ES-I3 (cell line): ENCODE results near the gene UNC80.

Experiments
- H3K36me3 ChIP-seq: 2 replicates; pipeline ENCODE4 v1.6.1; 2013; ENCODE audit warnings: mild to moderate bottlenecking, low read length, control low read depth, moderate library complexity; ENCODE audit not compliant: insufficient read depth
- H3K4me1 ChIP-seq: 2 replicates; pipeline ENCODE4 v1.6.1; 2013; ENCODE audit warnings: mild to moderate bottlenecking, control low read depth, low read length; ENCODE audit not compliant: insufficient read depth
- H3K9ac ChIP-seq: 2 replicates; pipeline ENCODE4 v1.6.1; 2013; ENCODE audit warnings: low read depth, mild to moderate bottlenecking, low read length, moderate library complexity
- H3K9me3 ChIP-seq: 2 replicates; pipeline ENCODE4 v1.6.1; 2013; ENCODE audit warnings: mild to moderate bottlenecking, low read length, moderate library complexity; ENCODE audit not compliant: control insufficient read depth, insufficient read depth

Gene UNC80

DNA sequence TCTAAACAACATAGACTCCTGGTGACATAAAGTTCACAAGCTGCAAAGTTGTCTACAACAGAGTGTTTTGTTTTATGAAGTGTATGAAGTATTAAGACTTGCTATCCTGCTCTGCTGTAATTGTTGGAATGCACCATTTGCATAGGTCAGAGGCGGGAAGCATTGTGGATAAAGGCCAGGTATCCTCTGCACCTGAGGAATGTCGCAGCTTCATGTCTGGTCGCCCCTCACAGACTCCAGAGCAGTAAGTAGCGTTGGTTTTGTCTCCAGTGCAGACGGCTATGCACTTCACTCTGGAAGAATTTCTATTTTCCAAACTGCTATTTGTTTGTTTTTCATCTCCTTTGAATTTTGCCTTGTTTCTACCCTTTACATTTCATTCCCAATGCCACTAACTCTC, 63.1 kb downstream of the UNC80 start:
- Histone ChIP-seq H3K4me1 (no peaks in the 10 kb centered on the region; the same call in 1 of the 2 replicates), H3K9ac (no peak overlapping the region), H3K9me3 (no peaks in the 10 kb centered on the region), H3K36me3 (no peaks in the 10 kb centered on the region)

DNA sequence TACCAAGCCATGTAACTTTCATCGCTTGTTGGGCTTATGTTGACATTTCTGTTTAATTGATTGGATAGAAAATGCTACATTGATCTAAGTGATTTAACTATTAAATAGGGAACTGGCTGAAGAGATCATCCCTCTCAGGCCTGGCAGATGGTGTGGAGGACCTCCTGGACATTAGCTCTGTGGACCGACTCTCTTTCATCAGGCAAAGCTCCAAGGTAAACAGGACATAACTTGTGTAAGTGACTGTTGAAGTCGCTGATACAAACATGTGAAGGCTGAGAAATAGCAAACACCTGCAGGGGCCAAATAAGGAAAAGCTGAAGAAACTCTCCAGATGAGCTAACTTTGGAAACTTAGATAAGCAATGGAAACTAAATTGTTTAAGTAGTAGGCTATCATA, 68.8 kb downstream of the UNC80 start:
- no peaks in the 10 kb centered on the region for H3K4me1 ChIP-seq
- H3K9me3 ChIP-seq, result no peaks in the 10 kb centered on the region
- H3K9ac ChIP-seq, result no peak overlapping the region
- no peaks in the 10 kb centered on the region for H3K36me3 ChIP-seq

DNA sequence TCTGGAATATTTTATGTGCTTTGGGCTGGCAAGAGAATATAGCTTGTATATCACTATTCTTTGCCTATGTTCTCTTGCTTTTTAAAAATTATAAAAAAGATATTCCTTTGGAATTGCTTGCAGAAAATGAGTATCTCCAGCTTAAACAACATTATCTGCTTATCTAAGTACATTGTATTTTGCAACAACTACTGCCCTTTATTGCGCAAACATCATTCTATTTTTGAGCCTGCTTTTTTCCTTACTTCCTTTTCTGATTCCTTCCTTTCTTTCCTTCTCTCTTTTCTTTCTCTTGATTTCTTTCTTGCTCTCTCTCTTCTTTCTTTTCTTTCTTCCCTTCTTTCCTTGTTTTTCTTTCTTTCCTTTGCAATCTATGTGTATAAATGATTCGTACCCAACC, 74.0 kb downstream of the UNC80 start:
- Histone ChIP-seq H3K9me3 (no peaks in the 10 kb centered on the region), H3K9ac (no peak overlapping the region), H3K36me3 (no peaks in the 10 kb centered on the region), H3K4me1 (no peaks in the 10 kb centered on the region)

DNA sequence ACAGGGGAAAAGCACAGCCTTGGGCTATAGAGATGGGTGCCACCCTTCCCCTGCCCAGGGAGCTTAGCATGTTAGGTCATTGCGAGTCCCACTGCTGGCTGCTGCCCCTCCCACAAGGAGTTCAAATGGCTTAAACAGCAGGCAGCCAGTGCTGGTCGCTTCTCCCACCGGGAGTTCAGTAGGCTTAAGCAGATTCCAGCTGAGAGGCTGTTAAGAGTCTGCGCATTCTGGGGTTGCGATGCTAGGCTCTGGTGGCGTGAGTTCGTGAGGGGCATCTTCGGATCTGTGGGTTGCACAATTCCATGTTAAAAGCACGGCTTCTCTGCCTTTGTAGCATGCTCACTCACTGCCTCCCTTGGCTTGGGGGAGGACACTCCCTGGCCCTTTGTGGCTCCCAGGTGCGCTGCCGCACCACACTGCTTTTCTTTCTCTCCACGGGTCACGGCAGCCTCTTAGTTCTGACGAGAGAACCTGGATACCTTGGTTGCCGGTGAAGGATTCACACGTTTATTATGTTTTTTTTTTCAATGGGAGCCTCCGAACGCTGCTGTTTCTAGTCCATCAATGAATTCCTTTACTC, 93.2 kb downstream of the UNC80 start:
- Histone ChIP-seq H3K9ac (peak overlapping the region; percentile 13; the same call in 1 of the 2 replicates), H3K4me1 (no peaks in the 10 kb centered on the region), H3K36me3 (no peaks in the 10 kb centered on the region), H3K9me3 (no peaks in the 10 kb centered on the region)

DNA sequence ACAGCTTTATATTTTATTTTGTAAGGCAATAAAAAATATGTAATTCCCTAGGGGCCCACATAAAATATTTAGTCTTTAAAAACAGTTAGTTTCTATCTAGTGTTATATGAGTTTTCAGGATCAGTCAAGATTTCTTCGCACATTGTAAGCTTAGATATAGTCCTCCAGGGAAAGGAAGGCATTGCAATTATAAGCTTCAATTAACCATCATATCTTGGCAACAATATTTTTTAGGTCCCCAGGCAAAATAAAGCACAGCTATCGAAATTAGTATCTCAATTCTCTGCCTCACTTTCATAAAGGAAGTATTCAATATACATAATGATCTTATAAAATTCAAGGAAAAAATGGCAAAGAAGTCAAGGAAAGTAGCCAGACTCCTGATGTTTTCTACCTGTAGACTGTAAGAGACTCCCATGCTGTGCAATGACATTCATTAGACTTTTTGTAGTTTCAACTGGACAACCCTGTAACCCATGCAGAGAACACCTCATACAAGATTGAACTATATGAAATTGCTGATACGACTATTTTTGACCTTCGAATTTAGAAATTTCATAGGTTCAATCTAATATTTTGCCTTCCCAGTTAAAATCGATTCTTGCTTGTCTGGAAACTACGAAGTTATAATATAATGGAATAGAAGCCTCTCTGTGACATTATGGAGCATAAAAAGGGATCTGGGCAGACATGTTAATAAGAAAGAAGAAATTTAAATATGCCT, 96.8 kb downstream of the UNC80 start:
- Histone ChIP-seq H3K9ac (no peak overlapping the region), H3K36me3 (no peaks in the 10 kb centered on the region), H3K4me1 (0 out of 2 replicates have a peak, but pooled peaks cover 5% of the 10 kb centered on the region), H3K9me3 (no peaks in the 10 kb centered on the region)

DNA sequence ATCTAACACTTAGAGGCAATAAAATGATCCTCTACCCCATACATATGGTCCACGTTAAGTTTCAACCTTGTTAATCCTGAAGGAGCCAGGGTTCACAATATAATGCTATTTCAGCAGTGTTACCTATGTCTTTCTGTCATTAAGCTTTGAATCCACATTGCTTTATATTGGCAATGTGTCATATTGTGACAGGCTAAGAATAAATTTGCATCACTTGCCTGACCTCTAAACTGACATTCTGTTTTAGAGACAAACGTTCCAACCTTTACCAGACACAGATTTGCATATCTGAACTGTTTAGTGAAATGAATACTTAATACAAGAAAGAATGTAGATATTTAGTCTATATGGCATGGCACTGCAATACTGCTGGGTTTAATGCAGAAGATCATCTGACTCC, 98.4 kb downstream of the UNC80 start:
- Histone ChIP-seq H3K4me1 (0 out of 2 replicates have a peak, but pooled peaks cover 5% of the 10 kb centered on the region), H3K9me3 (no peaks in the 10 kb centered on the region), H3K9ac (no peak overlapping the region), H3K36me3 (no peaks in the 10 kb centered on the region)

DNA sequence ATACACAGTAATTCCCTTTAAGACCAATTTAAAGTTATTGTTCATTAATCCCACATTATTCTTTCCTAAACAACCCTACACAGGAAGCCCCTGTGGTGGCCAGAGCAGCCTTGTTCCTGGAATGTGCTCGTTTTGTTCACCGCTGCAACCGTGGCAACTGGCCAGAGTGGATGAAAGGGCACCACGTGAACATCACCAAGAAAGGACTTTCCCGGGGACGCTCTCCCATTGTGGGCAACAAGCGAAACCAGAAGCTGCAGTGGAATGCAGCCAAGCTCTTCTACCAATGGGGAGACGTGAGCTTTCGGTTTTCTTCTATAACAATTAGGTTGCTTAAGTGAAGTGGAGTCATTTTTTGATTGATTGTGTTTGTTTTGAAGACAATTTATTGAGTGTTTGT, 101.0 kb downstream of the UNC80 start:
- Histone ChIP-seq H3K9ac (no peak overlapping the region), H3K36me3 (no peaks in the 10 kb centered on the region)

DNA sequence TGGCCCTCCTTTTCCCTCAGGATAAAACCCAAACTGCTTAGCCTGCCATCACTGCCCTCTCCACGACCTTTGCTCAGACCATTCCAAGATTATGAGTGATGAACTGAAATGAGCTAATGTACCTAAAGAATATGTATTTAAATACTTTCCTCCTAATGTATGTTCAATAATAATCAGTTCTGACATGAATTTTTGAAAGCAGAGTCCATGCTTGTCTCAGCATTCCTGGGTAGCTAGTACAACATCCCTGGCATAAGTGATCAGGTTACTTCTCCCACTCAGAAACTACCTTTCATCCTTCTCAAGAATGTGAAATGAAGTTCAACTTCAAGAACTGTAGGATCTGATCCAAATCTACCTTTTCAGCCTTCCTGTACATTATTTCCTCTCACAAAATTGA, 103.6 kb downstream of the UNC80 start:
- no peak overlapping the region for H3K9ac ChIP-seq
- H3K9me3 ChIP-seq, result no peaks in the 10 kb centered on the region
- H3K4me1 ChIP-seq, result 0 out of 2 replicates have a peak, but pooled peaks cover 5% of the 10 kb centered on the region
- no peaks in the 10 kb centered on the region for H3K36me3 ChIP-seq

More for the DNA sequence above, 101.0 kb downstream of the UNC80 start:
- Histone ChIP-seq H3K4me1 (0 out of 2 replicates have a peak, but pooled peaks cover 5% of the 10 kb centered on the region), H3K9me3 (no peaks in the 10 kb centered on the region)

DNA sequence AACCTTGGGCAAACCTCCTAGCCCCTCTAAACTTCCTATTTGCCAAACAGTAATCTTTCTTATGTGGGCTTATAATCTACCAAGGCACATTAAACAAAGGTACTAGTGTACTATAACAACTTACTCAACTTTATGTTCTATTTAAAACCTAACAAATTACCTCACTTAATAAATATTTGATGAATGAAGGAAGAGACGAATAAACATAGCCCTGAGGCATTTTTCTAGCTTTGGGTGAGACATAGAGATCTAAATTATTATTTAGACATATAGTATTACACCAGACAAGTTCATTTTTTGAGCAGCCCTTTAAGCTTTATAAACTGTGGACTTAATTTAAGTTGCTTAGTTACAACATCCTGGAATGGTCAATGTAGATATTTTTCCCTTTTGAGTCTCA, 104.6 kb downstream of the UNC80 start:
- H3K9me3 ChIP-seq, result no peaks in the 10 kb centered on the region
- no peak overlapping the region for H3K9ac ChIP-seq
- H3K36me3 ChIP-seq, result no peaks in the 10 kb centered on the region
- H3K4me1 ChIP-seq, result 0 out of 2 replicates have a peak, but pooled peaks cover 5% of the 10 kb centered on the region

DNA sequence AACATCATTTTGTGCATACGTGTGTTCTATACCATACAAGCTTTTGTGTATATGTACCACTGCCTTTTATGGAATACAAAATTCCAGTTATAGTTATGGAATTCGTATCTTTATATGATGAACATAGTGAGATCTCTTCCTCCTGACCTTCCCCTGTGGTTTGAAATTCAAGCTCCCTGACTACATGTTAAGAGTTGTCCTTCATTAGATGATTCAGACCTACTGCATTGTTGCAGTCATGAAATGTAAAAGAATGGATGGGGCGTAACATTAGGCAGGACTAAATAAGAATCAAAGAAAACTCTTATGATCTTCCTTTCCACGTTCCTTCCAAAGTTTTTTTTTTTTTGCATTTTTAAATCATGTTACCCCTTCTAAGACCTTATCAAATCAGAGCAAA, 107.1 kb downstream of the UNC80 start:
- H3K9ac ChIP-seq, result no peak overlapping the region
- H3K9me3 ChIP-seq, result no peaks in the 10 kb centered on the region
- no peaks in the 10 kb centered on the region for H3K4me1 ChIP-seq
- H3K36me3 ChIP-seq, result no peaks in the 10 kb centered on the region

DNA sequence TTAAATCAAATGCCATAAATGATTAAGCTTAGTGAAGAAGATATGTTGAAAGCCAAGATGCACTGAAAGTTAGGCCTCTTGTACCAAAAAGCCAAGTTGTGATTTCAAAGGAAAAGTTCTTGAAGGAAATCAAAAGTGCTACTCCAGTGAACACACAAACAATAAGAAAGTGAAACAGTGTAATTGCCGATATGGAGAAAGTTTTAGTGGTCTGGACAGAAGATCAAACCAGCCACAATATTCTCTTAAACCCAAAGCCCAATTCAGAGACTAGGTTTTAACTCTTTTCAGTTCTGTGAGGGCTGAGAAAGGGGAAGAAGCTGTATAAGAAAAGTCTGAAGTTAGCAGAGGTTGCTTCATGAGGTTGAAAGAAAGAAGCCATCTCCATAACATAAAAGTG, 129.0 kb downstream of the UNC80 start:
- no peaks in the 10 kb centered on the region for H3K9me3 ChIP-seq
- no peak overlapping the region for H3K9ac ChIP-seq
- no peaks in the 10 kb centered on the region for H3K4me1 ChIP-seq
- no peaks in the 10 kb centered on the region for H3K36me3 ChIP-seq

DNA sequence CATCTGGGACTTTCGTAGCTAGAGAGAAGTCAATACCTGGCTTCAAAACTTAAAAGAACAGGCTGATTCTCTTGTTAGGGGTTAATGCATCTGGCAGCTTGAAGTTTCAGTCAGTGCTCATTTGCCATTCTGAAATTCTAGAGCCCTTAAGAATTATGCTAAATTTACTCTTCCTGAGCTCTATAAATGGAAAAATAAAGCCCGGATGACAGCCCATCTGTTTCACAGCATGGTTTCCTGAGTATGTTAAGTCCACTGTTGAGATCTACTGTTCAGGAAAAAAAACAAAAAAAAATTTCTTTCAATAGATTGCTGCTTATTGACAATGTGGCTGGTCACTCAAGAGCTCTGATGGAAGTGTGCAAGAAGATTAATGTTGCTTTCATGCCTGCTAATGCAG, 129.5 kb downstream of the UNC80 start:
- Histone ChIP-seq H3K9ac (no peak overlapping the region), H3K4me1 (no peaks in the 10 kb centered on the region), H3K9me3 (no peaks in the 10 kb centered on the region), H3K36me3 (no peaks in the 10 kb centered on the region)

DNA sequence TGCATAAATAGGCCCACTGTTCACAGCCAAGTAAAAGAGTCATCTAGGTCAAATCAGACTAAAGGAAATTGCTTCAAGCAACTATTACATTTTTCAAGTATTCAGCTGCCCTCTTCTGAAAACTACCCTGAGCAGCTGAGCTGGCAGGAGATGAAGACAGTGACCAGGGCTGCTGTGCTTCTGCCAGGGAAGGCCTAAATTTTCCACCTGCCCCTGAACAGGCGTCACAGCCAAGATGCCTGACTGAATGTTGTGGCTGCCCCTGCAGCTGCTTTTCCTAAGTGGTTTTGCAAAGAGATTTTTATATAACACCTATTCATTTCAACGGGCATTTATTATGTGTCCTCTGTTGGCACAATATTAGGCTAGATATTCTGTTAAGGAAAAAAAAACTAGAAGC, 134.1 kb downstream of the UNC80 start:
- H3K4me1 ChIP-seq, result no peaks in the 10 kb centered on the region
- H3K9ac ChIP-seq, result no peak overlapping the region
- no peaks in the 10 kb centered on the region for H3K36me3 ChIP-seq
- no peaks in the 10 kb centered on the region for H3K9me3 ChIP-seq

DNA sequence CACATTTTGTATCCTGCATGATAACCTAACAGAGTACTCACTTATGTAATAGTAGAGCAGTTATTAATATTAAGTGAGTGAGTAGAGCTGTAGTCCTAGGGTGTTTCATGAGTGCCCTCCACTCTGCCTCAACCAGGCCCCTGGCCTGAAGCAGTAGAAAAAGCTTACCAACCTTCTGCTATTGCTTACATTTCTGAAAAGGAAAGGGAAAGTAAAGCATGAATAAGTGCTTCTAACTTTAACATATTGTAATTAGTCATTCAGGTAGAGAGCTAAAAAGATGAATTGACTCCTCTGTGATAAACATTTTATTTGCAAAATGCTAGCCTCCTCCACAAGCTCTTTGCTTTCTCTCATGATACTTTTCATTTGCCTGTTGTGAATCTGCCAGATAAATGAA, 136.1 kb downstream of the UNC80 start:
- no peaks in the 10 kb centered on the region for H3K4me1 ChIP-seq
- H3K9me3 ChIP-seq, result no peaks in the 10 kb centered on the region

DNA sequence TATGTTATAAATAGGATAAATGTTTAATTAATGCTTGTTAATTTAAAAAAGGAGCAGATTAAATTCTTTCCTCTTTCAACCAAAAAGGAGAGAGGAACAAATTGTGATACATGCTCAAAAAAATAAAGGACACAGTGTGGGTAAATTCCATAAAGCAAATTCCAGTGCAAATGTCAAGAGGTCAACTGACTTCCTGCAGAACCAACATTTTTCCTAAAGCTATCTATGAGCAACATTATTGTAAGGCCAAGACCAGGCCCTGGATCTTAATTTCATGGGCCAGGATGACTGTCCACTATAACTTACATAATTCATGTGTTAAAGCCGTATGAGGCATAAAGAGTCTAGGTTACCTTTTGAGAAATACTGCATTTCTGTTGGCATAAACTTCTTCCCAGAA, 136.9 kb downstream of the UNC80 start:
- Histone ChIP-seq H3K9me3 (no peaks in the 10 kb centered on the region), H3K9ac (no peak overlapping the region), H3K36me3 (no peaks in the 10 kb centered on the region), H3K4me1 (no peaks in the 10 kb centered on the region)

More for the DNA sequence above, 136.1 kb downstream of the UNC80 start:
- no peaks in the 10 kb centered on the region for H3K36me3 ChIP-seq
- no peak overlapping the region for H3K9ac ChIP-seq
